ENCODE measurements around the gene ATP5PB.

DNA sequence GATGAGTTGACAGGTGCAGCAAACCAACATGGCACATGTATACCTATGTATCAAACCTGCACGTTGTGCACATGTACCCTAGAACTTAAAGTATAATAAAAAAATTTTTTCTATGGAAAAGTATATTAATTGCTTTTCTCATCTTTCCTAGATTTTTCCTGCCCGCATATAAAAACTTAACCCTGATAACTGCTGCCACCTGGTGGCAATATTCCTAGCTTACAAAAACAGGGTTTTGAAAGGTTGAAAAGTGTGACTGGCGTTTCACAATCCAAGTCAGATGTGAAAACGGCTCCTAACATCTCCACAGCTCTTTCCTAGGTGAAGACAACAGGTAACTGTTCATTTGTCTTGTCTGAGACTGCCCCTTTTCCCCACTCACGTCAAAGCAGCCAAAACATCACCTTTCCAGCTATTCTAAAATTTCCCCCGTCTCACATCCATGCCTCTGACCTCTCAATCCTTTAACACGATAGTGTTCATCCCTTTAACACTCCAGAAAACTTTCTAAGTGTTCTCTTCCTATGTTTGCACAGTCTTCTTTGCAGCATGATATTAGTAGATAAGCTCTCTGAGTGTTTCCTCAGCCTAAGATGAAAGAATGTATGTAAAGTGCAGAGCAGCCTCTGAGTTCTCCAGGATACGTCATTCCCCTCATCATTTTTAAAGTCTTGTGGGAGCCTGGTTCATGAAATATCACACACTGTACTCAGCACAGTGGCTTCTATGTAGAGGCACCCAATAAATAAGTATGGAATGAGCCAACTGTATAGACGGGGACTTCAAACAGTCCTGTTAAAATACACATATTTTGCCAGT, 49.3 kb upstream of the ATP5PB start:
- TF ChIP-seq POLR2A (IDR thresholded peaks at IDR 0.05; ENCODE audit: borderline replicate concordance, extremely low read depth, insufficient read depth, insufficient read length) (no peak), CTCF (IDR thresholded peaks at IDR 0.05 in 2 of 3, conservative IDR thresholded peaks at IDR 0.05 in 1 of 3; ENCODE audit: borderline replicate concordance in 1 of 3, insufficient read depth in 1 of 3, low read depth in 2 of 3, low read length in 2 of 3) (peak; percentile 54 to 64 (median 55)), JUND (IDR thresholded peaks at IDR 0.05) (no peak), MAX (IDR thresholded peaks at IDR 0.05) (no peak), EZH2 (IDR thresholded peaks at IDR 0.05) (no peak)

Measured in HCT116 (cell line).